ENCODE data around the gene ANKH. TPM values are rescaled to one million over a fixed set of nuclear protein-coding genes. Genes with fewer than 3 reads are reported as not detected.

ANKH gene
- polyA plus RNA-seq, 2 of the 4 experiments (the other 2 are of a cell fraction), result 11.7 to 17.3 TPM

- Histone ChIP-seq H3K4me2 (no peak overlapping the region), H3K4me3 (no peak overlapping the region), H3K4me1 (no peaks in the 10 kb centered on the region), H3K27ac (no peak overlapping the region), H3K9me3 (no peaks in the 10 kb centered on the region)
- DNase-seq (ENCODE audit: low read depth in 1 of 2, low spot score in 1 of 2) (no peak), FAIRE-seq (no peak), ATAC-seq (no peak)
- ChIA-PET CTCF (interaction anchor here (1.5 to 10.6 kb wide), 3 partner anchors 270 to 285 kb away, joined by 4 to 144 read pairs (median 18); no protein-coding TSS in a partner anchor), POLR2A (no interaction called here)
- WGBS (ENCODE audit: missing lambda C conversion rate), result 85% methylated on average over 11 of the region's 13 CpGs
- TF ChIP-seq HDAC2 (IDR thresholded peaks at IDR 0.05) (no peak), JUNB (IDR thresholded peaks at IDR 0.05) (no peak), HOXA7 (CRISPR knock-in tag; IDR thresholded peaks at IDR 0.05) (no peak), RAD21 (conservative IDR thresholded peaks at IDR 0.05 in 1 of 2, IDR thresholded peaks at IDR 0.05 in 1 of 2) (no peak), CHD2 (IDR thresholded peaks at IDR 0.05; ENCODE audit: low read length, partially characterized antibody) (no peak), PHF8 (IDR thresholded peaks at IDR 0.05; ENCODE audit: borderline replicate concordance, low read depth) (no peak), EHMT2 (IDR thresholded peaks at IDR 0.05; ENCODE audit: low read depth) (no peak), TP53 (CRISPR knock-in tag; IDR thresholded peaks at IDR 0.05) (no peak), MYC (IDR thresholded peaks at IDR 0.05; ENCODE audit: borderline replicate concordance, low read length) (no peak), MAFK (IDR thresholded peaks at IDR 0.05; ENCODE audit: partially characterized antibody) (no peak), ESRRA (IDR thresholded peaks at IDR 0.05; ENCODE audit: borderline replicate concordance, low read length) (no peak), CTCF (IDR thresholded peaks at IDR 0.05) (no peak), CBX2 (IDR thresholded peaks at IDR 0.05; ENCODE audit: borderline replicate concordance, low read depth) (no peak)
Measured at GRCh38 chr5:14730466-14730865, 141.1 kb downstream of the ANKH start.

DNA sequence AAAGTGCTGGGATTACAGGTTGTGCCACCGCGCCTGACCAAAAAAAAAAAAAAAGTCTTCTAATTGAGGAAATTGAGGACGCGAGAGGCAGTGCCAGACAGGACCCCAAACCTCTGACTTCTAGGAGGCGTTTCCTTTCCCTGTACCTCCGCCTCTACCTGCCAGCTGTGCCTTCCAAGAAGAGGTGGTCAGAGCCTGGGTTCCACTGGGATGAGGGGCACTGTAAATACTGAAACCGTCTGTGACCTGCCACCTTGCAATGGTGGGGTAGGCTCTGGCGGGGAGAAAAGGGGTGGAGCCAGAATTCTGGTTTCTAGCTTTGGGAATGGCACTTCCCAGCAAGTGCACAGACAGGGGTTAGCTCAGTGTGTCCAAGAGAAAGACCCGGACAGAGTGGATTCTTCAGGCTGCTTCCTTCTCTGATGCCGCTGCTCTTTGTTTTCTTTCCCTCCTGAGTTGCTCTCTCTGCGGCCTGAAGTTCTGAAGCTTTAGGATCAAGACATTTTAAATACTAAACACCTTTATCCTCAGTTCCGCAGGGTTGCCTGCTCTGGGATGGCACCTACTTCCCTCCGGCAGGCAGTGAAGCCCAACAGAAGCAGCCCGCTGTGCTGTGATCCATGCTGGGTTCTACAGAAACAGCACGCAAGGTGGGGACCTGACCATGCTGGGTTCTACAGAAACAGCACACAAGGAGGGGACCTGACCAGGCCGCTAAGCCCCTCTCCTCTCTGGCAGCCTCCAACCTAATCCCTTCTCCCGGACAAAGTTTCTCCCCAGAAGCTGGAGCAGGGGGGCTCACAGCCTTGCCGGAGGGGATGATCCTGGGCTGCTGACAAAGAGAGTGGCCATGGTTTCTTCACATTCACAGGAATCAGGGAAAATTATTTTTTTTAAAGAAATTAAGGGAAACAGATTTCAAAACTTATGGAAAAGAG is 141.9 kb downstream of the ANKH start:
- Histone ChIP-seq H3K4me1 (no peaks in the 10 kb centered on the region), H3K9me3 (no peaks in the 10 kb centered on the region), H3K4me2 (no peak overlapping the region), H3K27ac (no peak overlapping the region), H3K4me3 (no peak overlapping the region)
- ChIA-PET POLR2A (no interaction called here), CTCF (interaction anchor here (1.5 to 10.6 kb wide), 5 partner anchors 81 to 286 kb away, joined by 4 to 144 read pairs (median 25); partner anchors contain the start of gene ANKH)
- no peak for ATAC-seq
- DNase-seq (ENCODE audit: low read depth in 1 of 2, low spot score in 1 of 2), result no peak
- no peak for TF ChIP-seq NPAS2 (CRISPR knock-in tag; IDR thresholded peaks at IDR 0.05; ENCODE audit: borderline replicate concordance)
- TF ChIP-seq HOXB13 (CRISPR knock-in tag; IDR thresholded peaks at IDR 0.05; ENCODE audit: low read depth), result no peak
- TF ChIP-seq RCOR1 (IDR thresholded peaks at IDR 0.05; ENCODE audit: low read depth, low read length), result no peak
- TF ChIP-seq NFE2L2 (conservative IDR thresholded peaks at IDR 0.05; ENCODE audit: low read length), result no peak
- TF ChIP-seq BHLHE40 (IDR thresholded peaks at IDR 0.05; ENCODE audit: low read depth, low read length), result no peak
- TF ChIP-seq HEYL (CRISPR knock-in tag; IDR thresholded peaks at IDR 0.05), result no peak
- TF ChIP-seq ZC3H11A (IDR thresholded peaks at IDR 0.05), result no peak
- no peak for TF ChIP-seq CHD2 (IDR thresholded peaks at IDR 0.05; ENCODE audit: low read length, partially characterized antibody)
- no peak for TF ChIP-seq CEBPB (IDR thresholded peaks at IDR 0.05)
- no peak for TF ChIP-seq CBX8 (IDR thresholded peaks at IDR 0.05)
- TF ChIP-seq, protein P1, sequence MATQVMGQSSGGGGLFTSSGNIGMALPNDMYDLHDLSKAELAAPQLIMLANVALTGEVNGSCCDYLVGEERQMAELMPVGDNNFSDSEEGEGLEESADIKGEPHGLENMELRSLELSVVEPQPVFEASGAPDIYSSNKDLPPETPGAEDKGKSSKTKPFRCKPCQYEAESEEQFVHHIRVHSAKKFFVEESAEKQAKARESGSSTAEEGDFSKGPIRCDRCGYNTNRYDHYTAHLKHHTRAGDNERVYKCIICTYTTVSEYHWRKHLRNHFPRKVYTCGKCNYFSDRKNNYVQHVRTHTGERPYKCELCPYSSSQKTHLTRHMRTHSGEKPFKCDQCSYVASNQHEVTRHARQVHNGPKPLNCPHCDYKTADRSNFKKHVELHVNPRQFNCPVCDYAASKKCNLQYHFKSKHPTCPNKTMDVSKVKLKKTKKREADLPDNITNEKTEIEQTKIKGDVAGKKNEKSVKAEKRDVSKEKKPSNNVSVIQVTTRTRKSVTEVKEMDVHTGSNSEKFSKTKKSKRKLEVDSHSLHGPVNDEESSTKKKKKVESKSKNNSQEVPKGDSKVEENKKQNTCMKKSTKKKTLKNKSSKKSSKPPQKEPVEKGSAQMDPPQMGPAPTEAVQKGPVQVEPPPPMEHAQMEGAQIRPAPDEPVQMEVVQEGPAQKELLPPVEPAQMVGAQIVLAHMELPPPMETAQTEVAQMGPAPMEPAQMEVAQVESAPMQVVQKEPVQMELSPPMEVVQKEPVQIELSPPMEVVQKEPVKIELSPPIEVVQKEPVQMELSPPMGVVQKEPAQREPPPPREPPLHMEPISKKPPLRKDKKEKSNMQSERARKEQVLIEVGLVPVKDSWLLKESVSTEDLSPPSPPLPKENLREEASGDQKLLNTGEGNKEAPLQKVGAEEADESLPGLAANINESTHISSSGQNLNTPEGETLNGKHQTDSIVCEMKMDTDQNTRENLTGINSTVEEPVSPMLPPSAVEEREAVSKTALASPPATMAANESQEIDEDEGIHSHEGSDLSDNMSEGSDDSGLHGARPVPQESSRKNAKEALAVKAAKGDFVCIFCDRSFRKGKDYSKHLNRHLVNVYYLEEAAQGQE (IDR thresholded peaks at IDR 0.05), result no peak
- TF ChIP-seq FOXS1 (CRISPR knock-in tag; IDR thresholded peaks at IDR 0.05), result no peak
- TF ChIP-seq, protein P2, sequence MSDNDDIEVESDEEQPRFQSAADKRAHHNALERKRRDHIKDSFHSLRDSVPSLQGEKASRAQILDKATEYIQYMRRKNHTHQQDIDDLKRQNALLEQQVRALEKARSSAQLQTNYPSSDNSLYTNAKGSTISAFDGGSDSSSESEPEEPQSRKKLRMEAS (IDR thresholded peaks at IDR 0.05), result no peak
- TF ChIP-seq ZSCAN20 (CRISPR knock-in tag; IDR thresholded peaks at IDR 0.05), result no peak
- no peak for TF ChIP-seq RFX5 (IDR thresholded peaks at IDR 0.05)
- TF ChIP-seq EHMT2 (IDR thresholded peaks at IDR 0.05; ENCODE audit: low read depth), result no peak
- WGBS (ENCODE audit: missing lambda C conversion rate), result 96% methylated on average over 16 of the region's 18 CpGs
- FAIRE-seq, result no peak
